ENCODE results near the gene PLEKHA1. TPM values are rescaled to one million over a fixed set of nuclear protein-coding genes. Genes with fewer than 3 reads are reported as not detected.
A peak's percentile ranks its signal among the peaks of the same experiment; 100 is the strongest.

Gene PLEKHA1
- total and polyA plus RNA-seq, 8 donors: 9.0 to 61.8 (median 19.6) TPM

- WGBS, 5 donors: 30 to 36% (median 33%) methylated on average over 3 of the region's 3 CpGs
- TF ChIP-seq POLR2AphosphoS5 (IDR thresholded peaks at IDR 0.05) (no peak), CTCF (IDR thresholded peaks at IDR 0.05) (peak in 5 of 7 experiments; percentile 27 to 80 (median 62))
- Histone ChIP-seq H3K4me1 (no peaks in the 10 kb centered on the region), H3K9me3 (peaks cover 0 to 6% (median 3%) of the 10 kb centered on the region in 4 donors), H3K4me3 (no peak overlapping the region), H3K27ac (no peak overlapping the region), H3K36me3 (peaks cover 0 to 30% (median 13%) of the 10 kb centered on the region in 4 donors), H3K27me3 (no peaks in the 10 kb centered on the region)
- DNase-seq: peak in 1 of 2 donors; percentile 65
- intact Hi-C loops (cut with DNase I; ENCODE audit: low total_unique reads): loop anchor here (5.0 kb wide), 1 partner anchor 138 kb away; no protein-coding TSS in a partner anchor
Measured at GRCh38 chr10:122435212-122435827, 60.8 kb downstream of the PLEKHA1 start.

- no peaks in the 10 kb centered on the region for H3K27me3 ChIP-seq
- TF ChIP-seq POLR2AphosphoS5 (IDR thresholded peaks at IDR 0.05): no peak
- TF ChIP-seq POLR2A (IDR thresholded peaks at IDR 0.05): no peak
- no peak for TF ChIP-seq EP300 (IDR thresholded peaks at IDR 0.05)
- TF ChIP-seq CTCF (IDR thresholded peaks at IDR 0.05): no peak
- peaks cover 0 to 6% (median 3%) of the 10 kb centered on the region in 4 donors for H3K9me3 ChIP-seq
- intact Hi-C loops (cut with DNase I; ENCODE audit: low total_unique reads): no loop called here
- H3K36me3 ChIP-seq: no peaks in the 10 kb centered on the region
- H3K27ac ChIP-seq: no peak overlapping the region
- no peak for DNase-seq
- H3K4me1 ChIP-seq: no peaks in the 10 kb centered on the region
- H3K4me3 ChIP-seq: no peak overlapping the region
- 64 to 77% (median 73%) methylated on average over 7 of the region's 7 CpGs for WGBS, 5 donors
Measured at GRCh38 chr10:122441961-122442360, 67.5 kb downstream of the PLEKHA1 start.

- Histone ChIP-seq H3K9me3 (no peaks in the 10 kb centered on the region), H3K27ac (peak overlapping the region in 1 of 5 donors; percentile 11), H3K4me3 (no peak overlapping the region), H3K4me1 (peaks cover 0 to 7% (median 0%) of the 10 kb centered on the region in 4 donors), H3K27me3 (no peaks in the 10 kb centered on the region), H3K36me3 (no peaks in the 10 kb centered on the region)
- intact Hi-C loops (cut with DNase I; ENCODE audit: low total_unique reads): no loop called here
- no peak for TF ChIP-seq POLR2A (IDR thresholded peaks at IDR 0.05)
- no peak for DNase-seq
- 74 to 86% (median 76%) methylated on average over 1 of the region's 1 CpG for WGBS, 5 donors
Measured at GRCh38 chr10:122445469-122445868, 71.0 kb downstream of the PLEKHA1 start.

- H3K27ac ChIP-seq: peak overlapping the region in 1 of 5 donors; percentile 11
- no peaks in the 10 kb centered on the region for H3K36me3 ChIP-seq
- DNase-seq: no peak
- intact Hi-C loops (cut with DNase I; ENCODE audit: low total_unique reads): no loop called here
- peaks cover 0 to 7% (median 0%) of the 10 kb centered on the region in 4 donors for H3K4me1 ChIP-seq
- no peak overlapping the region for H3K4me3 ChIP-seq
- H3K27me3 ChIP-seq: no peaks in the 10 kb centered on the region
- TF ChIP-seq EP300 (IDR thresholded peaks at IDR 0.05): no peak
- no peak for TF ChIP-seq CTCF (IDR thresholded peaks at IDR 0.05)
- TF ChIP-seq POLR2AphosphoS5 (IDR thresholded peaks at IDR 0.05): no peak
- no peak for TF ChIP-seq POLR2A (IDR thresholded peaks at IDR 0.05)
- H3K9me3 ChIP-seq: no peaks in the 10 kb centered on the region
Measured at GRCh38 chr10:122445904-122446303, 71.4 kb downstream of the PLEKHA1 start.

Data from stomach (tissue), 9 donors.